GM19372 (cell line): ENCODE results near the gene TMEM52B.
A peak's percentile ranks its signal among the peaks of the same experiment; 100 is the strongest.
"Not testable (repeated sequence)": the region's sequence is repeated elsewhere in the genome, so short reads cannot be mapped to it uniquely, and the experiment has no call there.

Source experiments
- ATAC-seq: cut with Tn5 transposase; IDR thresholded peaks from one replicate; pipeline ENCODE4 v1.9.1; 2021; ENCODE audit warnings: mild to moderate bottlenecking, low read depth, moderate library complexity; ENCODE audit not compliant: unreplicated experiment

The TMEM52B gene

GRCh38 chr12:10170216-10170615 lies 8.6 kb upstream of the TMEM52B start:
- ATAC-seq: no peak

DNA sequence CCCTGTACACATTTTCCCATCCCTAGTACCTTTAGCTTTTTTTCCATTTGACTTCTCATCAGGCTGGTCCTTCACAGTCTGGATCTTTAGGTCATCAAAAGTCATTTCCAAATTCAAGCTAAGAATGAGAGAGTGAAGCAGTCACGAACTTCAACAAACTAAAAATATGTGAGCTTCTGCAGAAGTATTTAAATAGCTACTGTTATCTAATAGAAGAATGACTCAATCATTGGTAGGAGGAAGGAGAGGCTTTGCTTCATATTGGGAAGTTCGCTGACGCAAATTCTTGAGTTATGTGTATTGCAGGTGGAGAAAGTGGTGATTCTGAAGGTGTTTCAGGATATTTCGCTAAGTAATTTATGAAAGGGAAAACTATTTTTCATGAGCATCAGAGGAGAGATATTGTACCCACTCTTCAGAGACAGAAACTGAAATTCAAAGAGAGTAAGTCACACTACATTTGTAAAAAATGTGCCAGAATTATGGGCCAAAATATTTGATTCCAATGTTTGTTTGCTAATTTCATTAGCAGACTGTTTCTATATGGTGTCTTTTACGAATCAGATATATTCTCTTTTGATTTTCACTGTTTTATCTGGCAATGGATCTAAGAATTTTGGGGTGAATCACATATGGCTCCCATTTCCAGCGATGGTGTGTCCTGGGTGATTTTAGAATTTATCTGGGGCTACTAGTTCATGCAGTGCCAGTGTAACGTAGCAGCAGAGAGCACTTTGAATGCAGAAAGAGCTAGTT lies 6.7 kb upstream of the TMEM52B start, which contains the start of gene OLR1:
Gene OLR1 (minus strand): TSS at position 160 of the 756 bp plus-strand sequence. CDS start 55 bp downstream, at position 105.
- ATAC-seq: no peak

DNA sequence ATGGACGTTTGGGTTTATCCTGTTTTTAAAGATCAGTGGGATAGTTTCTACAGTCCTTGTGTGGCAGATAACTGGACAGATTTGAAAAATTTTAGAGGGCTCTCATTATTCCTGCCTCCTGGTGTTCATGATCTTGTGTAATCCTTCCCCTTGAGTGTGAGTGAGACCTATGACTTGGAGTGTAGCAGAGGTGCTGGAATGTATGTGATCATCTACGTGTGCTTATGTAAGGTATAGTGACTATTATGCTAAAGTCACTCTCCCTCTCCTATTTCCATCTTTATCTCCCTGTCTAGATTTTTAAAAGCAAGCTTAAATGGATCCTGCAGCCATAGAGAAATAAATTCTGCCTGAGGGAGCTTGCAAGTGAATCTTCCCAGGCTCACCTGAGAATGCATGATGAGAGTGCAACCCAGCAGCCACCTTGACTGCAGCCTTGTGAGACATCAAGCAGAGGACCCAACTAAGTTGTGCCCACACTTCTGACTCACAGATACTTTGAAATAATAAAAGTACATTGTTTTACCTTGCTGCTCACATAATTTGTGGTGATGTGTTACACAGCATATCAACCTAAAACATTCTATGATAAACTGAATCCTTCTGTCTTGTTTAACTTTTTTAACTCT lies 3.7 kb upstream of the TMEM52B start:
- ATAC-seq: no peak

DNA sequence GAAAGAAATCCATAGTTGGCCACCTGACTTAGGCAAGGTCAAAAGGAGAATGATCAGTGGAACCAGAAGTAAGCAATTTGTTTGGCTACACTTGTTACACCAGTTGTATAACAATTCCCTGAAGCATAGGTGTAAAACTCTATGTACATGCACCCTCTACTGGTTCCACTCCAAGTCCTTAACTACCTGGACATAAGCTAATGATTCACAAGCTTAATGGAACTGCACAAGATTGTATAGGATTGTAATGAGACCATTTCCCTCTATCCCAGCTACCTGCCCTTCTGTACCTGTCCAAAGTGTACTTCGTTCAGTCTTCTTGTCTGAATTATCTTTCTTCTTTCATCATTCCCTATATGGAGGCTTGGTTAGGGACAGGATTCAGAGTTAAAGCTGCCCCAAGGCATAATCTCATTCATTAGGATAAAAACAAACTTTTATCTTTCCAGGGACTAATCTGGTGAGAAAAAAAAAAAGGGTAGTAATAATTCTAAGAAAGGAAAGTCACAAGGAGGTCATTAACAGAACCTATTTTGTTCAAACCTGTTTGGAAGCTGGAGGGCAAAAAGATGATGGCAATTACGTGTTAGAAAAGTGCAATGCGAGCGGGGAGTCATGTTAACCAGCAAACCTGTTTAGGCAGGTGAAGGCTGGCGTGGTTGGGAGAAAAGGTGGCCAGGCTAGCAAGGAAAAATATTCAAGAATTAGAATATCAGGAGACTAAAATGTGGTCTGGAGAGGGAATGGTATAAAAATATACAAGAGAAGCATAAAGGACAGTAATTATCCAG lies 2.8 kb upstream of the TMEM52B start:
- no peak for ATAC-seq

DNA sequence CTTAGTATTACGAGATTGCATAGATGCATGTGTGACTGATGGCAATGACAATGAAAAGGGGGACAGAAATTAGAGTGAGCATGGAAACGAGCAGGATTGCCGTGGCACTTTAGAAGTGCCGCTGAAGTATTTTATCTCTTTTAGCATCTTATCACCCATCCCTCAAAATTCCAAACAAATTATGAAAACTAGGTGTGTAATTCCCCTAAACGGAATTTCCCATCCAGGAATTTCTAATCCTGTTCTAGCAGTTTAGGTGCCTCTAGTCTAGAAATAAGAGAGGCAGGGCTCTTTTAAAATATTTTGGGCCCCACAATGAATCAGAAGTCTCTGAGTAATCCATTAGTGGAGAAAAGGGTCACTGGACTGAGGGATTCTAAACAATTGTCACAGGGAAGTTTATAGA lies 947 bp downstream of the TMEM52B start:
- no peak for ATAC-seq

DNA sequence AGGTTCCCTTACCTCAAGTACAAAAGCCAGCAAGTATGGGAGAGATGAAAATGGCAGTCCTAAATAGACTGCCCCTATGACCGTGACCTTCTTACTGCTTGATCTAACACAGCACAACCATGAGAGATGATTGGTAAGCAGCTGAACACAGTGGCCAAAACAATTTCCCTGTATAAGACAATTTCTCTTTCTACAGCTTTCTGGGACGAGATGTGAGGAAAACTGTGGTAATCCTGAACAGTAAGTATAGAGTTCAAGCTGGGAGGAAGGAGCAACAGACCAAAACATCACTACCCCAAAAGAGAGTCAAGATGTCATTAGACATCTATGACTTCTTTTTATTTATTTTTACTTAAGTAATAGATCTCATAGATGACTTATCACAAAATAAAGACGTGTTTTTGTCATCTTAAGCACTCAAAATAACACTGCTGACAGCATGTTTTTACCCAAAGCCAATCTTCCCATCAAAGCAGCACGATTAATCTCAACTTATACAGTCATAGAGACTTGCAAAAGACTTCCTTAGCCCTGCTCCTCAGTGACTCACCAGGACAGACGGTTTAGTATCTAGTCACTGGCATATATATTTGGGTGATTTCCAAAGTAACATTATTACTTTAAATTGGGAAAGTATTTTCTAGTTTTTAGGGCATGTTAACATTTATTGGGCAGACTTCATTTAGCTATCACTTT lies 3.7 kb downstream of the TMEM52B start:
- no peak for ATAC-seq

DNA sequence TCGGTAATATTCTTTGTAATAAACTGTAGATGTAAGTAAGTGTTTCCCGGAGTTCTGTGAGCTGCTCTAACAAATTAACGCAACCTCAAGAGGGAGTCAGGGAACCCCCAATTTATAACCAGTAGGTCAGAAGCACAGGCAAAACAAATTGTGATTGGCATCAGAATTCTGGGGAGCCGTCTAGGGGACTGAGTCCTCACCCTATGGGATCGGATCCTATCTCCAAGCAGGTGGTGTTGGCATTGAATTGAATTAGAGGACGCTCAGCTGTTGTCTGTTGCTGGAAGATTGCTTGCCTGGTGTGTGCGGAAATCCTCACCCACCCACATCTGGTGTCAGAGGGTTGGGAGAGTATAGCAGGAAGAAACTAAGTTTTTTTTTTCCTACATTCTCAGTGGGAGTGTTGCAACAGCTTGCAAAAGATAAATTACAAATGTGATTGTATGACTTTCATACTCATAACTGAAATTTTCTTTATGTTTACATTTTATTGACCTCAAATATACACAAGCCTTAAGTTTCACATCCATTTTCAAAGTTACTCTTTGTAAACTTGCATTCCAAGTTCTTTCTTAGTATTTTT lies 5.5 kb downstream of the TMEM52B start:
- no peak for ATAC-seq

DNA sequence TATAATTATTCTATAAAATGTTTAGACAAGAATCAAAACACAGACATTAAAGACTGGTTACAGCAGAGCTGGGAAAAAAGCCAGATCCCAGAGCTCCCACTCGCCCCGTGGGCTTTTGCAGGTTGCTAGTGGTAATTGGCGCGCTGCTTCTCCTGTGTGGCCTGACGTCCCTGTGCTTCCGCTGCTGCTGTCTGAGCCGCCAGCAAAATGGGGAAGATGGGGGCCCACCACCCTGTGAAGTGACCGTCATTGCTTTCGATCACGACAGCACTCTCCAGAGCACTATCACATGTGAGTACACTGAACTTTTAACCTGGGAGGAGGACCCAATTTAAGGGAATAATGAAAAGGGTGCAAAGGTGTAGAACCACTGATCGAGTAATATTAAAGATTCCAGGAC lies 7.5 kb downstream of the TMEM52B start:
- ATAC-seq: no peak

GRCh38 chr12:10186958-10187357 lies 8.1 kb downstream of the TMEM52B start:
- ATAC-seq: not testable (repeated sequence)

DNA sequence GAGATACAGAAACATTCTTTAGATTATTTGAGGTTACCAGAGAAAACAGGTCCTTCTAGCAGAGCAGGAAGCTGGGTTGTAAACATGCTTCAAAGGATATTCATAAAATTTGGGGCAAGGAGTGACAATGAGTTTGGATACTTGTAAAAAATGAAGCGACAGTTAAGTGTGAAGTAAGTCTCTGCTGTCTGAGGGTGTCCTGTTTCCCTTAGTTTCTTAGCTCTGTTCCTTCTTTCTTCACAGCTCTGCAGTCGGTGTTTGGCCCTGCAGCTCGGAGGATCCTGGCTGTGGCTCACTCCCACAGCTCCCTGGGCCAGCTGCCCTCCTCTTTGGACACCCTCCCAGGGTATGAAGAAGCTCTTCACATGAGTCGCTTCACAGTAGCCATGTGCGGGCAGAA lies 10.8 kb downstream of the TMEM52B start:
- ATAC-seq: no peak

GRCh38 chr12:10190558-10191388 lies 11.9 kb downstream of the TMEM52B start:
- ATAC-seq: peak; percentile 86

- no peak for ATAC-seq
These were observed 13.0 kb downstream of the TMEM52B start for GRCh38 chr12:10191865-10192264.

- no peak for ATAC-seq
These were observed 15.4 kb downstream of the TMEM52B start for GRCh38 chr12:10194160-10194670.

- peak; percentile 82 for ATAC-seq
These were observed 17.4 kb downstream of the TMEM52B start for GRCh38 chr12:10196210-10196609.

- ATAC-seq: no peak
These were observed 19.0 kb downstream of the TMEM52B start for GRCh38 chr12:10197879-10198278.

DNA sequence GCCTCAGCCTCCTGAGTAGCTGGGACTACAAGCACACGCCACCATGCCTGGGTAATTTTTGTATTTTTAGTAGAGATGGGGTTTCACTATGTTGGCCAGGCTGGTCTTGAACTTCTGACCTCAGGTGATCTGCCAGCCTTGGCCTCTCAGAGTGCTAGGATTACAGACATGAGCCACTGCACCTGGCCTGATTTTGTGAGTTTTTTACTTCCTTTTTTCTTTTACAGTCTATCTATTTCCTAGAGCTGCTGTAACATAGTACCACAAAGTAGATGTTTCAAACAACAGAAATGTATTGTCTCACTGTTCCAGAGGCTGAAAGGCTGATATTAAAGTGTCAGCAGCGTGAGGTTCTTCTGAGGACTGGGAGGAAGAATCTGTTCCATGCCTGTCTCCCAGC lies 25.7 kb downstream of the TMEM52B start:
- not testable (repeated sequence) for ATAC-seq

- no peak for ATAC-seq
These were observed 26.5 kb downstream of the TMEM52B start for GRCh38 chr12:10205220-10205807.

DNA sequence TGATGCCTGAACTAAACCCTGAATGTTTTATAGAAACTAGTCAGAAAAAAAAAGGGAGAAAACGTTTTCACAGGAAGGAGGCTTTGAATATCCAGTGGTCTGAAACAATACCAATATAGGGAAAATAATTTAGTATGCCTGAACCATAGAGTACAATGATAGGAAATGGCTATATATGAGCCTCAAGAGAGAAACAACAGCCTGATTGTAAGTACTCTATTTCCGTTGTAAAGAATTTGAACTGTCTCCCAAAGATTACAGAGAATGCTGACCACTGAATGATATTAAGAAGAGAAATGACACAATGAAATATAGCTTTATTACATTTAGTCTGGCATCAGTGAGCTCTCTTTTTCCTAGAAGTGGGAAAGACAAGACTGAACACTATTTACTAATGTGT lies 28.3 kb downstream of the TMEM52B start:
- no peak for ATAC-seq

GRCh38 chr12:10210225-10210624 lies 31.4 kb downstream of the TMEM52B start:
- ATAC-seq: no peak
